K562 (cell line): ENCODE results near the gene APCDD1. TPM values are rescaled to one million over a fixed set of nuclear protein-coding genes. Genes with fewer than 3 reads are reported as not detected.

Experiments
- ATAC-seq: fragments of 200-7000 bp; cut with Tn5 transposase; 3 replicates; pipeline ENCODE4 v1.9.1; 2020; ENCODE audit warnings: moderate library complexity
- BruUV-seq: library from RNA; stranded (reverse); fragments of 400-500 nt; replicated peaks from 2 replicates; lab custom pipeline; 2021; lab: Mats Ljungman, UMichigan
- CTCF ChIA-PET: fragments of 300-600 bp; formaldehyde crosslinking; extraction: SDS; loops from one replicate; lab custom pipeline; 2021; ENCODE audit warnings: low intra/inter-chr PET ratio; lab: Yijun Ruan, JAX
- POLR2A ChIA-PET: fragments of 300-600, 350-650 bp; sonication (Branson Sonifier 250); formaldehyde crosslinking; extraction: SDS; loops from one replicate; lab custom pipeline; 2021; ENCODE audit warnings: antibody characterized with exemption, inconsistent platforms; lab: Yijun Ruan, JAX
- DNase-seq, 4 experiments: peaks; one replicate each; pipeline versions ENCODE4 v3.0.0 to v3.0.0-alpha.2; 2011 to 2018; ENCODE audit warnings: low spot score in 3 of 4, mixed read lengths in 3 of 4; ENCODE audit errors: extremely low read depth in 1 of 4
- FAIRE-seq: peaks from 2 replicates; lab custom pipeline; 2011; peaks lifted over from hg19 to GRCh38; lab: Jason Lieb, UNC
- H2AFZ ChIP-seq: 2 replicates; pipeline ENCODE4 v1.6.0; 2011; ENCODE audit warnings: low read depth, low read length, control low read depth, inconsistent platforms
- H3K27ac ChIP-seq: fragments of 200-600 bp; 3 replicates; pipeline ENCODE4 v1.8.0; 2011; ENCODE audit warnings: low read depth, mild to moderate bottlenecking, control low read depth, inconsistent platforms, low read length, moderate library complexity, mixed read lengths; ENCODE audit errors: extremely low read depth
- H3K27me3 ChIP-seq, 2 experiments: fragments of 300-600 bp in 1 of 2; 2 replicates in 1 of 2; 3 replicates in 1 of 2; pipeline versions ENCODE4 v1.6.0 to v1.8.0; 2011; ENCODE audit warnings: inconsistent platforms in 2 of 2, low read length in 2 of 2, mild to moderate bottlenecking in 1 of 2, mixed read lengths in 1 of 2, moderate library complexity in 1 of 2; ENCODE audit not compliant: control insufficient read depth in 2 of 2, insufficient read depth in 2 of 2
- H3K36me3 ChIP-seq: fragments of 300-600 bp; 3 replicates; pipeline ENCODE4 v1.8.0; 2011; ENCODE audit warnings: mild to moderate bottlenecking, low read length, inconsistent platforms; ENCODE audit not compliant: control insufficient read depth, insufficient read depth
- H3K4me1 ChIP-seq, 2 experiments: fragments of 200-600 bp in 1 of 2; replicated peaks in 1 of 2; 2 replicates in 1 of 2; 3 replicates in 1 of 2; pipeline versions ENCODE4 v1.5.1 to v1.8.0; 2011; ENCODE audit warnings: inconsistent platforms in 2 of 2, low read length in 2 of 2, mild to moderate bottlenecking in 1 of 2, mixed read lengths in 1 of 2, moderate library complexity in 1 of 2; ENCODE audit not compliant: control insufficient read depth in 2 of 2, insufficient read depth in 2 of 2
- H3K4me2 ChIP-seq: 2 replicates; pipeline ENCODE4 v1.6.1; 2011; ENCODE audit warnings: low read length, control low read depth, inconsistent platforms, mixed read lengths; ENCODE audit not compliant: insufficient read depth
- H3K4me3 ChIP-seq: fragments of 200-600 bp; sonication (generic), shearing (Covaris generic); 2 replicates; pipeline ENCODE4 v1.5.1; 2016; ENCODE audit warnings: control low read depth, inconsistent platforms
- H3K79me2 ChIP-seq: fragments of 200-600 bp; 3 replicates; pipeline ENCODE4 v1.8.0; 2011; ENCODE audit warnings: low read length, inconsistent platforms; ENCODE audit not compliant: control insufficient read depth, insufficient read depth
- H3K9ac ChIP-seq, 2 experiments: 2 replicates each; pipeline versions ENCODE4 v1.6.0 to v1.6.1; 2011; ENCODE audit warnings: low read depth in 2 of 2, low read length in 2 of 2, control low read depth in 1 of 2, inconsistent platforms in 1 of 2, mild to moderate bottlenecking in 1 of 2, mixed read lengths in 1 of 2; ENCODE audit not compliant: insufficient read depth in 1 of 2
- H3K9me1 ChIP-seq: one replicate; pipeline ENCODE4 v1.6.0; 2011; ENCODE audit warnings: inconsistent platforms, mild to moderate bottlenecking, low read length, moderate library complexity; ENCODE audit not compliant: control insufficient read depth, insufficient read depth
- H3K9me3 ChIP-seq: replicated peaks from 2 replicates; pipeline ENCODE4 v1.5.1; 2011; ENCODE audit warnings: low read depth, low read length, inconsistent platforms; ENCODE audit not compliant: control insufficient read depth, insufficient read depth
- H4K20me1 ChIP-seq: replicated peaks from 2 replicates; pipeline ENCODE4 v1.6.1; 2011; ENCODE audit warnings: low read length, inconsistent platforms, mixed read lengths; ENCODE audit not compliant: control insufficient read depth, insufficient read depth
- ATF1 ChIP-seq, 2 experiments: fragments of 450-650 bp in 1 of 2; IDR thresholded peaks; 2 replicates each; pipeline ENCODE4 v1.6.1; 2016; ENCODE audit warnings: missing compliant biosample characterization in 1 of 2, missing genetic modification characterization in 1 of 2
- CHAMP1 ChIP-seq: fragments of 450-650 bp; IDR thresholded peaks from 2 replicates; pipeline ENCODE4 v1.6.1; 2016; ENCODE audit warnings: mild to moderate bottlenecking
- E2F3 ChIP-seq: fragments of 250-450 bp; sonication (Bioruptor Pico); IDR thresholded peaks from 2 replicates; pipeline ENCODE4 v1.4.0; 2020; ENCODE audit warnings: mild to moderate bottlenecking
- JUND ChIP-seq, 2 experiments: IDR thresholded peaks; 2 replicates in 1 of 2; 3 replicates in 1 of 2; pipeline ENCODE4 v1.6.1; 2011; ENCODE audit warnings: borderline replicate concordance in 2 of 2, low read depth in 2 of 2, low read length in 2 of 2, improper control_type of control experiment in 1 of 2, missing biosample characterization in 1 of 2, missing genetic modification characterization in 1 of 2, missing genetic modification reagents in 1 of 2
- MAFK ChIP-seq: IDR thresholded peaks from 2 replicates; pipeline ENCODE4 v1.6.1; 2011; ENCODE audit warnings: low read length, improper control_type of control experiment
- MXI1 ChIP-seq: IDR thresholded peaks from 2 replicates; pipeline ENCODE4 v1.6.1; 2011; ENCODE audit warnings: low read depth, mild to moderate bottlenecking, improper control_type of control experiment, low read length
- NFE2 ChIP-seq: IDR thresholded peaks from 2 replicates; pipeline ENCODE4 v1.6.1; 2014; ENCODE audit warnings: antibody characterized with exemption, low read depth
- NR1H2 ChIP-seq: sonication (generic); formaldehyde crosslinking; IDR thresholded peaks from 2 replicates; pipeline ENCODE4 v1.4.0; 2020; ENCODE audit warnings: mild to moderate bottlenecking, missing genetic modification reagents
- PREB ChIP-seq: sonication (generic); formaldehyde crosslinking; IDR thresholded peaks from 2 replicates; pipeline ENCODE4 v1.8.1; 2023; ENCODE audit warnings: mild to moderate bottlenecking, missing genetic modification reagents
- PURB ChIP-seq: sonication (generic); formaldehyde crosslinking; IDR thresholded peaks from 2 replicates; pipeline ENCODE4 v1.9.0; 2021; ENCODE audit warnings: low read depth, mild to moderate bottlenecking, missing genetic modification reagents
- SREBF2 ChIP-seq: sonication (generic); formaldehyde crosslinking; IDR thresholded peaks from 2 replicates; pipeline ENCODE4 v1.4.0; 2020; ENCODE audit warnings: mild to moderate bottlenecking, missing genetic modification reagents
- TFAM ChIP-seq: fragments of 250-450 bp; sonication (Bioruptor Pico); conservative IDR thresholded peaks from 2 replicates; pipeline ENCODE4 v1.5.0; 2021; ENCODE audit warnings: mild to moderate bottlenecking, moderate library complexity
- ZBTB49 ChIP-seq: sonication (generic); formaldehyde crosslinking; IDR thresholded peaks from 2 replicates; pipeline ENCODE4 v1.8.0; 2022; ENCODE audit warnings: missing genetic modification reagents, mild to moderate bottlenecking, borderline replicate concordance
- ZFP1 ChIP-seq: fragments of 450-650 bp; formaldehyde crosslinking; IDR thresholded peaks from 2 replicates; pipeline ENCODE4 v1.4.0; 2020; ENCODE audit warnings: mild to moderate bottlenecking, mixed read lengths
- WGBS: fragments of 100-300 bp; shearing (Covaris generic); methylation state at CpG from one replicate; pipeline ENCODE4 v1.1.6; 2016; ENCODE audit warnings: low coverage, mixed read lengths; ENCODE audit not compliant: insufficient coverage; ENCODE audit errors: missing lambda C conversion rate; 5-methylcytosine and 5-hydroxymethylcytosine counted together
- in situ Hi-C: fragments of 300-500 bp; cut with MboI; formaldehyde crosslinking; loops from 4 replicates; pipeline ENCODE4 v1.15.0; 2018; ENCODE audit warnings: inconsistent platforms, mixed read lengths
- intact Hi-C: fragments of 100-400 bp; cut with micrococcal nuclease; formaldehyde crosslinking; loops from 2 replicates; pipeline ENCODE4 v1.14.2; 2022
- polyA plus RNA-seq, 8 experiments: library from polyadenylated mRNA; depleted of rRNA in 4 of 8; stranded (reverse) in 5 of 8; unstranded in 3 of 8; fragments of >200 nt; fragmentation: Nextera tagmentation in 2 of 8; fragmentation: Illumina TruSeq in 1 of 8; extraction: Ambion mirVana in 2 of 8; extraction: Trizol in 1 of 8; gene quantifications; 2 replicates each; pipeline versions ENCODE4 v1.2.1 to v1.2.3, GENCODE V29; 2011 to 2014; ENCODE audit warnings: inconsistent platforms in 1 of 8, missing spikeins in 1 of 8
- total RNA-seq, 7 experiments: library from RNA; depleted of rRNA in 6 of 7; stranded (reverse); fragments of >200 nt in 6 of 7; fragmentation: Illumina TruSeq in 2 of 7; extraction: Trizol in 2 of 7; gene quantifications; 2 replicates each; pipeline versions ENCODE4 v1.2.1 to v1.2.3, GENCODE V29; 2011 to 2021; ENCODE audit warnings: low replicate concordance in 1 of 7

APCDD1 gene
- total and polyA plus RNA-seq, 9 of the 15 experiments (the other 6 are each of a cell fraction or from before 2014, with no cell fraction given): 0.07 TPM; not detected in 8

GRCh38 chr18:10530852-10531251 is 76.4 kb downstream of the APCDD1 start:
- in situ Hi-C loops (no loop called here), intact Hi-C loops (no loop called here)
- DNase-seq (peak; percentile 30 to 76 (median 46)), ATAC-seq (peak; percentile 22; the same call in 1 of the 3 replicates), FAIRE-seq (no peak)
- H3K9ac ChIP-seq: 0 out of 4 replicates have a peak overlapping the region, but pooled peaks of 1 of the 2 experiments have one; percentile 44
- BruUV-seq: no TSS peak
- H3K27me3 ChIP-seq: no peaks in the 10 kb centered on the region
- peaks cover 10% of the 10 kb centered on the region; the same call in 1 of the 2 replicates for H4K20me1 ChIP-seq
- 0 out of 2 replicates have a peak overlapping the region, but pooled peaks have one; percentile 21 for H3K4me2 ChIP-seq
- no peak overlapping the region for H3K4me3 ChIP-seq
- no peaks in the 10 kb centered on the region for H3K9me3 ChIP-seq
- ChIA-PET POLR2A (interaction anchor here (0.9 to 1.7 kb wide), 4 partner anchors 12 to 35 kb away, joined by 3 to 5 read pairs (median 3); no protein-coding TSS in a partner anchor), CTCF (no interaction called here)
- no peak overlapping the region for H2AFZ ChIP-seq
- H3K4me1 ChIP-seq: peaks cover 6 to 36% of the 10 kb centered on the region in 2 experiments
- peaks cover 77% of the 10 kb centered on the region for H3K79me2 ChIP-seq
- WGBS: 32% methylated on average over 3 of the region's 3 CpGs
- H3K36me3 ChIP-seq: peaks cover 39% of the 10 kb centered on the region
- peak overlapping the region; percentile 69; the same call in 2 of the 3 replicates for H3K27ac ChIP-seq
- H3K9me1 ChIP-seq: no peaks in the 10 kb centered on the region
- TF ChIP-seq PREB (CRISPR knock-in tag) (no peak), NR1H2 (no peak), ATF1 (CRISPR knock-in tag; IDR thresholded peaks at IDR 0.05) (no peak), ATF1 (tag; IDR thresholded peaks at IDR 0.05) (0 out of 2 replicates have a peak, but pooled peaks have one; percentile 6), JUND (IDR thresholded peaks at IDR 0.05; ENCODE audit: borderline replicate concordance, low read depth, low read length) (peak; percentile 76; the same call in 1 of the 2 replicates), JUND (tag; IDR thresholded peaks at IDR 0.05; ENCODE audit: borderline replicate concordance, low read depth, low read length) (peak; percentile 53; the same call in 2 of the 3 replicates), ZFP1 (CRISPR knock-in tag) (no peak), E2F3 (CRISPR knock-in tag) (no peak), CHAMP1 (no peak), PURB (no peak), SREBF2 (CRISPR knock-in tag) (no peak), NFE2 (peak; percentile 61), MAFK (peak; percentile 41; the same call in 1 of the 2 replicates), TFAM (CRISPR knock-in tag) (no peak), MXI1 (no peak), ZBTB49 (CRISPR knock-in tag) (no peak)
